Activated CD8-positive, alpha-beta T cell treated with anti-CD3 and anti-CD28 coated beads, Interleukin-2, amount 10 ng/mL, durations not matched to agents 7 days and 5 days (primary cell): ENCODE data around the gene MAPKAP1. TPM values are rescaled to one million over a fixed set of nuclear protein-coding genes. Genes with fewer than 3 reads are reported as not detected.

Experiments used
- ATAC-seq: fragments of 150-1000 bp; cut with Tn5 transposase; one replicate; pipeline ENCODE4 v1.10.0; 2021; ENCODE audit warnings: moderate library complexity
- CTCF ChIA-PET: fragments of 350-600 bp; sonication (Branson Sonifier 250); formaldehyde crosslinking; loops from one replicate; lab custom pipeline; 2021; ENCODE audit warnings: antibody characterized with exemption; lab: Charles Lee
- POLR2A ChIA-PET: fragments of 350-600 bp; sonication (Branson Sonifier 250); formaldehyde crosslinking; loops from one replicate; lab custom pipeline; 2021; ENCODE audit warnings: antibody characterized with exemption; lab: Charles Lee
- DNase-seq: peaks from one replicate; pipeline ENCODE4 v3.0.0-alpha.2; 2020
- H3K27ac Mint-ChIP-seq: one replicate; pipeline ENCODE4 v1.8.0; 2021; ENCODE audit warnings: mild to moderate bottlenecking, mixed read lengths
- H3K27me3 Mint-ChIP-seq: one replicate; pipeline ENCODE4 v1.8.0; 2021; ENCODE audit warnings: low read depth, mixed read lengths
- H3K36me3 Mint-ChIP-seq: one replicate; pipeline ENCODE4 v1.8.0; 2021; ENCODE audit warnings: low read depth, mixed read lengths
- H3K4me1 Mint-ChIP-seq: one replicate; pipeline ENCODE4 v1.8.0; 2021; ENCODE audit warnings: low read depth, mixed read lengths
- H3K4me3 Mint-ChIP-seq: one replicate; pipeline ENCODE4 v1.8.0; 2021; ENCODE audit warnings: mild to moderate bottlenecking, mixed read lengths
- H3K9me3 Mint-ChIP-seq: one replicate; pipeline ENCODE4 v1.8.0; 2022; ENCODE audit warnings: mixed read lengths; ENCODE audit not compliant: insufficient read depth
- total RNA-seq, 2 experiments: library from RNA; stranded (reverse); gene quantifications; one replicate each; pipeline ENCODE4 v1.2.3, GENCODE V29; 2021

Gene MAPKAP1
- total RNA-seq, 2 experiments from 2014 or later: 60.4 to 63.9 TPM

DNA sequence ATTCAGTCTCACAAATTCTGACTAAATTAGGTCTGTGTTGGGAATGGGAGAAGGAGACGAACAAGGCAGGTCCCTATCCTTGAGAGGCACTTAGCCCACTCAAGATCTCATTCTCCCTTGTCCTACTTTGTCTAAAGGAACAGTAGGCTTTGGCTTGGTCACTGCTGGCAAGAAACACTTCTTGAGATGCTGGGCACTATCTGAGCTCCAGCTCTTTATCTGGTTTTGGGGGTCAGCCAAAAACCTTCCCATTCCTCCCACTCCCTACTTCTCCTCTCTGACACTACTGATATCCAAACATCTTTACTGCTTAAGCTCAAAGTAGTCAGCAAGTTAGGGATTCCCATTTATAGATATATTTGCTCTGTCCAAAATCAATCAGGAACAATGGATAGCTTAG is 155.2 kb downstream of the MAPKAP1 start:
- Mint-ChIP-seq H3K4me1 (peaks cover 2% of the 10 kb centered on the region), H3K36me3 (peaks cover 2% of the 10 kb centered on the region), H3K27me3 (no peaks in the 10 kb centered on the region), H3K4me3 (no peak overlapping the region), H3K27ac (no peak overlapping the region), H3K9me3 (no peaks in the 10 kb centered on the region)
- no peak for ATAC-seq
- ChIA-PET POLR2A (no interaction called here), CTCF (interaction anchor here (1.6 kb wide), 1 partner anchor 17 kb away, joined by 4 read pairs; no protein-coding TSS in a partner anchor)
- no peak for DNase-seq

DNA sequence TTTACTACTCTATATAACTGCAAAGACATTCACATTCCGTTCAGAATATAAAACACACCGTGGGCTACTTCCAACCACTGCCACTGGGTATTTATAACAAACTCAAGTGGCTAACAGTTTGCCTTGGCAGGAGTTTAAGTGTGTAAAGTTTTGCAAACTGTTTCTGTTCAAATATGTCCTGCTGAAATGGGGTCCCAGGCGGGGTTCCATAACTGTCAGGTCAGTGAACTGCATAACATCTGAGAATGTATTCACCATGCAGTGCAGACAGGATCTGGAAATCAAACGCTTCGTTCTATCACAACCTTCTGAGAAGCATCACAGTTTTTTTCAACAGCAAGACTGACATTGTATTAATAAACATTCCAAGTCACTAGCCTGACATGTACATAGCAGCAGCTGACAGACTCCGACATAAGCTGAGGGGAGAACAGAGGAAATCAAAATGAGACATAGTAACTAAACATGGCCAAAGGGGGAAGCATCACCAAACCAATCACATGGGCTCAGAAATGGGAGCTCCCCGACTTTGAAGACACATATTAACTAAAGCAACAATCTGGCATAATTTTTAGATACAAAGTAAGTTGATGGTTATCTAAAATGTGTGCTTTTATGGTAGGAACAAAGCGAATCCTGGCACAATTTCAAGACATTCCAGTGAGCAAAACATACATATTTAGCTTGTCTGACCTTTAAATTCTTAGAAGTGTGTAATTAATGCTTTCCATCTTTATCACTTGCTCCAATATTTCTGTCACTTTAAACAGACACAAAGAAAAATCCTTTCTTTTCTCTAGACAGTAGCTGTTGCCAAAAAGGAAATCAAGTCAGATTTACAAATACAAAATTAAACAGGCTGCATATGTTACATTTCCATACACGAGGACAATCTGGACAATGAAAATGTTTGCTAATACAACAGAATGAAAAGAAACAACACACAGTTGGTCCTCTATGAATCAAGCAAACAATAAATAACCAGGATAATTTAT is 156.8 kb downstream of the MAPKAP1 start:
- ATAC-seq (no peak), DNase-seq (no peak)
- no peak overlapping the region for H3K4me3 Mint-ChIP-seq
- H3K27ac Mint-ChIP-seq: no peak overlapping the region
- peaks cover 2% of the 10 kb centered on the region for H3K36me3 Mint-ChIP-seq
- POLR2A ChIA-PET: no interaction called here
- CTCF ChIA-PET: interaction anchor here (0.9 to 1.3 kb wide), 4 partner anchors 10 to 142 kb away, joined by 3 to 5 read pairs (median 3); no protein-coding TSS in a partner anchor
- H3K9me3 Mint-ChIP-seq: no peaks in the 10 kb centered on the region
- no peaks in the 10 kb centered on the region for H3K27me3 Mint-ChIP-seq
- peaks cover 2% of the 10 kb centered on the region for H3K4me1 Mint-ChIP-seq

- ChIA-PET CTCF (no interaction called here), POLR2A (no interaction called here)
- Mint-ChIP-seq H3K9me3 (no peaks in the 10 kb centered on the region), H3K27ac (no peak overlapping the region), H3K27me3 (no peaks in the 10 kb centered on the region), H3K4me1 (peaks cover 2% of the 10 kb centered on the region), H3K4me3 (no peak overlapping the region), H3K36me3 (peaks cover 2% of the 10 kb centered on the region)
- ATAC-seq (no peak), DNase-seq (no peak)
Measured at GRCh38 chr9:125549465-125549871, 157.5 kb downstream of the MAPKAP1 start.

DNA sequence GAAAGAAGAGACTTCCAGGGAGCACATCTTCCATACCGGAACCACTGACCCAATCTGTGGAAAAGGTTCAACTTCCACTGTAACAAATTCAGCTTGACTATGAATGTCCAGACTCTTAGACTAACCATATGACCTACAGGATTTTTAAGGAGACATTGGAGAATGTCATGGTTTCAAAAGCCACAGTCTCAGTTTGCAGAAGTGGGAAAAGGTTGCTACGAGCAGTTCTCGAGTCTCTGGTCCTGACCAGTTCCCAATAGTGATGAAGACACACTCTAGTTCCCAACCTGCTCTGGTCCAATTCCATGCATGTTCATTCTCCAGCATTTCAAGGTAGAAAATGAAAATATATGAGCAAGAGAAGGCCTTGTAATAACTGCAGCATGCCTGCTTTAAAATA is 158.0 kb downstream of the MAPKAP1 start:
- ChIA-PET POLR2A (no interaction called here), CTCF (no interaction called here)
- peaks cover under 1% of the 10 kb centered on the region for H3K36me3 Mint-ChIP-seq
- ATAC-seq (no peak), DNase-seq (no peak)
- no peak overlapping the region for H3K27ac Mint-ChIP-seq
- H3K4me3 Mint-ChIP-seq: no peak overlapping the region
- H3K27me3 Mint-ChIP-seq: no peaks in the 10 kb centered on the region
- H3K4me1 Mint-ChIP-seq: peaks cover under 1% of the 10 kb centered on the region
- no peaks in the 10 kb centered on the region for H3K9me3 Mint-ChIP-seq

- no peaks in the 10 kb centered on the region for H3K27me3 Mint-ChIP-seq
- ATAC-seq (no peak), DNase-seq (no peak)
- POLR2A ChIA-PET: no interaction called here
- H3K36me3 Mint-ChIP-seq: no peaks in the 10 kb centered on the region
- no peak overlapping the region for H3K4me3 Mint-ChIP-seq
- H3K4me1 Mint-ChIP-seq: no peaks in the 10 kb centered on the region
- H3K27ac Mint-ChIP-seq: no peak overlapping the region
- CTCF ChIA-PET: interaction anchor here (1.4 kb wide), 1 partner anchor 10 kb away, joined by 7 read pairs; no protein-coding TSS in a partner anchor
- no peaks in the 10 kb centered on the region for H3K9me3 Mint-ChIP-seq
Measured at GRCh38 chr9:125548141-125548540, 158.9 kb downstream of the MAPKAP1 start.

- H3K36me3 Mint-ChIP-seq: no peaks in the 10 kb centered on the region
- no peaks in the 10 kb centered on the region for H3K27me3 Mint-ChIP-seq
- POLR2A ChIA-PET: no interaction called here
- H3K9me3 Mint-ChIP-seq: no peaks in the 10 kb centered on the region
- H3K27ac Mint-ChIP-seq: no peak overlapping the region
- no peak for ATAC-seq
- no peak for DNase-seq
- CTCF ChIA-PET: interaction anchor here (1.4 kb wide), 1 partner anchor 11 kb away, joined by 7 read pairs; no protein-coding TSS in a partner anchor
- H3K4me1 Mint-ChIP-seq: no peaks in the 10 kb centered on the region
- no peak overlapping the region for H3K4me3 Mint-ChIP-seq
Measured at GRCh38 chr9:125547368-125547767, 159.6 kb downstream of the MAPKAP1 start.

GRCh38 chr9:125545845-125546244 is 161.2 kb downstream of the MAPKAP1 start:
- H3K9me3 Mint-ChIP-seq: no peaks in the 10 kb centered on the region
- no peaks in the 10 kb centered on the region for H3K4me1 Mint-ChIP-seq
- peaks cover 4% of the 10 kb centered on the region for H3K36me3 Mint-ChIP-seq
- H3K27ac Mint-ChIP-seq: no peak overlapping the region
- CTCF ChIA-PET: no interaction called here
- no peak overlapping the region for H3K4me3 Mint-ChIP-seq
- DNase-seq (no peak), ATAC-seq (no peak)
- no peaks in the 10 kb centered on the region for H3K27me3 Mint-ChIP-seq
- POLR2A ChIA-PET: no interaction called here

DNA sequence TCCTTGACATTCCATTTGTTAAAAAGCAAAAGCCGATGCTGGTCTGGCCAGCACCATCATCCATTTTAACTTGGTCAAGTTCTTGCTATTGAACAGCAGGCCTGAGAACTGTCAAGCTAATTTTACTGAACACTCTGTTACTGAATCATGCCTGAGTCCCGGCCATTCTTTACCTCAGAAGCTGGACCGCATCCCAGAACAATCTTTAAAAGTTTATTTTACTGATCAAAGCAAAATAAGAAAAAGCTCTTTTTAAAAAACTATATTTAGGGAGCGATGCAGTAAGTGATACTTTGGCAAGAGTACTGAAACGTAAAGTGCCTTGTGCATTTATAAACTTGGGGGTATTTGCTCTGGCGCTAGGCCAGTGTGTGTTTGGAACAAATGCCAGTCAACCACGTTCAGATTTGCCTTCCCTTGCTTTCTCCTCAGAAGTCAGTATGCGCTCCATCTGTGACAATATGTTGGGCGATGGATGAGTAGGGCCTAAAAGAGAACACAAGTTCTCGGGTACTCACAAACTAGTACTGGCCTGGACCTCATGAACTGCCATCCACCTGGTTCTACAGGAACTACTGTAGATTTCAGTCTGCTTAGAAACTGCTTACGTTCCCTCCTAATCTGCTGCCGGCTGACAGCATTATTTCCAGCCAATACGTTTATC is 161.9 kb downstream of the MAPKAP1 start:
- ATAC-seq (no peak), DNase-seq (no peak)
- H3K27me3 Mint-ChIP-seq: no peaks in the 10 kb centered on the region
- no peaks in the 10 kb centered on the region for H3K9me3 Mint-ChIP-seq
- no peak overlapping the region for H3K27ac Mint-ChIP-seq
- no peak overlapping the region for H3K4me3 Mint-ChIP-seq
- peaks cover 4% of the 10 kb centered on the region for H3K36me3 Mint-ChIP-seq
- CTCF ChIA-PET: interaction anchor here (2.2 kb wide), 1 partner anchor 14 kb away, joined by 7 read pairs; no protein-coding TSS in a partner anchor
- no peaks in the 10 kb centered on the region for H3K4me1 Mint-ChIP-seq
- POLR2A ChIA-PET: no interaction called here

DNA sequence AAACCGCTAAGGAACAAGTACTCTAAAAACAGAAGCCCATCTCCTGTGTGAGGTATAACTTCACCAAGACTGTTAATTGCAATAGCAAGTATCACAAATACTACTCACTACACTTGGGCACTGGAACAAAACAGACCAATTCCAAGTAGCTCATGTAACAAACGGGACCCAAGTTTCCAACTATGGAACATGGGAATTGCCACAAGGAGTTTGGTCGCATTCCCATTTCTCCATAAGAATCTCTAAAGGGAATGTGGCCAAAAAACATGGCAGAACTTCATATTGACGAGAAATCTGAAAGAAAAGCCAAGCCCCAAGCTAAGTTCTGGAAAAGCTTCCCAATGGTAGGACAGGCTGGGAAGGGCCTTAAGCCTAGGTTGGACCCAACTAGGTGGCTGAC is 162.5 kb downstream of the MAPKAP1 start:
- DNase-seq: no peak
- Mint-ChIP-seq H3K27me3 (no peaks in the 10 kb centered on the region), H3K36me3 (peaks cover 4% of the 10 kb centered on the region), H3K27ac (no peak overlapping the region), H3K4me1 (no peaks in the 10 kb centered on the region), H3K4me3 (no peak overlapping the region), H3K9me3 (no peaks in the 10 kb centered on the region)
- ATAC-seq: no peak
- POLR2A ChIA-PET: no interaction called here
- CTCF ChIA-PET: interaction anchor here (2.2 kb wide), 1 partner anchor 14 kb away, joined by 7 read pairs; no protein-coding TSS in a partner anchor

DNA sequence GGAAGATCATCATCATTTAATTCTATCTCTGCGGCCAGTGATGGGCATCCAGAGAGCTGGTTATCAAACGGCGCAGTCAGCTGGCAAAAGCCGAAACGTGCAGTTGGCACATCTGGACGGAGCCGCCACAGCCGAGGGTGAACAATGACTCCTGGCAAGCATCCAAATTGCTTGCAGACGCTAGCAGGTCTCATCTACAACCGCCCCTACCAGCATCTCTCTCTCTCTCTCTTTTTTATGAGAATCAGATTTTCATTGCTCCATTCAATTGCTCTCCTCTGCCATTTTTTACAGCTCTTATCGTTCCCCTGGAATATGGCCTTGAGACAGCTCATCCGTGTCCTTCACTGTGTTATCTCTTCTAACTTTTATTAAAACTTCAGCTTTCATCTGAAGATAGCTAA is 165.2 kb downstream of the MAPKAP1 start:
- DNase-seq: no peak
- H3K27me3 Mint-ChIP-seq: no peaks in the 10 kb centered on the region
- no peak for ATAC-seq
- no peak overlapping the region for H3K27ac Mint-ChIP-seq
- ChIA-PET POLR2A (no interaction called here), CTCF (interaction anchor here (1.0 to 2.1 kb wide), 4 partner anchors 12 to 40 kb away, joined by 3 to 11 read pairs (median 5); no protein-coding TSS in a partner anchor)
- H3K36me3 Mint-ChIP-seq: peaks cover 6% of the 10 kb centered on the region
- no peaks in the 10 kb centered on the region for H3K9me3 Mint-ChIP-seq
- H3K4me3 Mint-ChIP-seq: no peak overlapping the region
- no peaks in the 10 kb centered on the region for H3K4me1 Mint-ChIP-seq

DNA sequence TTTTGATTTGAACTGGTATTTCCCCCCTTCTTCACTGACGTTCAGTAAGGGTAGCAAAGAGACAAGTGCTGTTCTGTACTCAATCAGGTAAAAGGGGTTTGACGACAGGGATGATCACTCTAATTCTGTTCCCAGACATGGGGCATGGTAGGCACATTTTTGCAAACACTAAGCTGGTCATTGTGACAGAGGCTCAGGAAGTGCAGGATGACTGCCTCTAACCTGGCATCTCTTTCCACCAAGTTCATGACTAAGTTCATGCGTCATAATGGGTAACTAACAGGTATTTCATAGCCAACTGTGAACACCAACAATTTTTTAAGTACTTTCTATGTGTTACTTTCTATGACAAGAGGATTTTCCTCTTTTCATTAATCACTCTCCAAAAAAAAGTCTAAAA is 166.5 kb downstream of the MAPKAP1 start:
- no peaks in the 10 kb centered on the region for H3K9me3 Mint-ChIP-seq
- H3K36me3 Mint-ChIP-seq: peaks cover 6% of the 10 kb centered on the region
- H3K4me3 Mint-ChIP-seq: no peak overlapping the region
- H3K4me1 Mint-ChIP-seq: no peaks in the 10 kb centered on the region
- ChIA-PET CTCF (interaction anchor here (2.1 kb wide), 1 partner anchor 18 kb away, joined by 11 read pairs; no protein-coding TSS in a partner anchor), POLR2A (no interaction called here)
- ATAC-seq (no peak), DNase-seq (no peak)
- H3K27me3 Mint-ChIP-seq: no peaks in the 10 kb centered on the region
- H3K27ac Mint-ChIP-seq: no peak overlapping the region
